TTC549 (cell line): ENCODE measurements around the gene ZNF138.
"Not testable (repeated sequence)": the region's sequence is repeated elsewhere in the genome, so short reads cannot be mapped to it uniquely, and the experiment has no call there.

ENCODE experiments used
- FAIRE-seq: peaks from 2 replicates; lab custom pipeline; 2012; peaks lifted over from hg19 to GRCh38; lab: Jason Lieb, UNC

ZNF138 gene

DNA sequence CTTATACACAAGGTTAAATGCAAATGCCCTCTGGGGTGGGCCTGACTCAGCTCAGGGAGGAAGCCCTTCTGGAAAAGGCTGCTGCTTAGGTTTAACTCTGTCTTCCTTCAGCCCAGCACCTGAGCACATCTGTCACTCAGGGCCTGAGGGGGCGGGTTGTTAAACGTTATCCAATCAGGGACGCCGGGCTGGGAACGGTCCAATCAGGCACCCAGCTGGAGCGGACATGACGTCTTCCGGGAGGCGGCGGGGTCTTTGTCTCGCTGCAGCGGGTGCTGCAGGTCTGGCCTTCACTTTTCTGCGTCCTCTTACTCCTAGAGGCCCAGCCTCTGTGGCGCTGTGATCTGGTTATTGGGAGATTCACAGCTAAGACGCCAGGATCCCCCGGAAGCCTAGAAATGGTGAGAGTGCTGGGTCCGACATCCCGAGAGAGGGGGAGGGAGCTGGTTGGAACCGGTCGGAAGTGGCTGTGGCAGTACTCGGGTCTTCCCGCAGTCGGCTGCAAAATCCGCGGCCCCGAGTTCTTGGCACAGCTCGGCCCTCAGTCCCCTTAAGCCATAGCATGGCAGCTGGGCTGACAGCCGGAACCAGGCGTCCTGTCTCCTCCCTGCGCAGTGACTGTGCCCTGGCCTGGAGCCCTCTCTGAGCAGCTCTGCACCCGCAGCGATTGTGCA lies at the start of gene ZNF138:
TSS of gene ZNF138 (plus strand) at position 258 of the 674 bp plus-strand sequence. CDS start at position 399, 141 bp downstream.
- FAIRE-seq = peak; percentile 60

DNA sequence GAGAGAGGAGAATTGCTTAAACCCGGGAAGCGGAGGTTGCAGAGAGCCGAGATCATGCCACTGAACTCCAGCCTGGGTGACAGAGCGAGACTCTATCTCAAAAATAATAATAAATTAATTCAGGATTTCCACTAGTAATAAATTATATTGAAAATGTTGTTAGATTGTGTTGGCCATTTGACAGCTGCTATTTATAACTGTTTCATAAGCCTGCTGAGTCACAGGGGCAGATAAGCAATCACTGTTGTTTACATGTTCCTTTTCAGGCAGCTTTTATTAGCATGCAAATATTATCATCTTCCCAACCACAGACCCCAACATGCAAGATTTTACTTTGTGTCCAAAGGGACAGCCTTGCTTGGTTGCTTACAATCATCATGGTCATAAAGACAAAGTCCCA lies 49.5 kb upstream of the ZNF138 start:
- no peak for FAIRE-seq

DNA sequence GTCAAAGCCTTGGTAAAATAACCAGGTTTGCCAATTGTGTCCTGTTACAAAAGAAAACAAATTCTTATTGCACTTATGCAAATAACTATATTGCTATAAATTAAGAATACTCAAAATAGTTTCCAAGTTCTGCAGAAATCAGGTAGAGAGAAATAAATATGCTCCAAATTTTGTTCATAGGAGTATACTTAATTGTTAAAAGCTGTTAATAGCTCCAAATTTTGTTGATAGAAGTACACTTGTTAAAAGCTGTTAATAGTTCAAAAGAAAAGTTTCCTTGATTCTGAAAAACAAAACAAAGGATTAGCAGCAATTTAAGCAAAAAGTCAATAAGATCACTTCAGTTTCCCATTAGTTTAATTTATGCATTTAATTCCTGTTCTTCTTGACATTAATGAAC lies 46.4 kb upstream of the ZNF138 start:
- FAIRE-seq = no peak

DNA sequence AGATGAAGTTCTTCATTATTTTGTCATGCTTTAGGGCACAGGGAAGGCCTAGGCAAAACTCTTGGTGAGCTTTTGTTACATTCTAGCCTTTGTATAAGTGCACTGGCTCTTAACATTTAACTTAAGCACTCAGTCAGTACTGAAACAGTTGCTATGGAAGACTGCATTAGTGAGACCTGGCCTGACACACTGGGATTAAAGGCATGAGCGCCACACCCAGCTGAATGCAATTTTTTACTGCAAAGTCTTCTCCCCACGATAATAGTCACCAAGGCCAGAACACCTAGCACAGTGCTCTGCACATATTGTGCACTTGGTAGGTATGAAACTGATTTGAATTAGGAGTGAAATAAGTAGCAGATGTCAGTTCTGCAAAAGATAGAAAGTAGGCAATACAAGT lies 41.2 kb upstream of the ZNF138 start:
- FAIRE-seq = no peak

DNA sequence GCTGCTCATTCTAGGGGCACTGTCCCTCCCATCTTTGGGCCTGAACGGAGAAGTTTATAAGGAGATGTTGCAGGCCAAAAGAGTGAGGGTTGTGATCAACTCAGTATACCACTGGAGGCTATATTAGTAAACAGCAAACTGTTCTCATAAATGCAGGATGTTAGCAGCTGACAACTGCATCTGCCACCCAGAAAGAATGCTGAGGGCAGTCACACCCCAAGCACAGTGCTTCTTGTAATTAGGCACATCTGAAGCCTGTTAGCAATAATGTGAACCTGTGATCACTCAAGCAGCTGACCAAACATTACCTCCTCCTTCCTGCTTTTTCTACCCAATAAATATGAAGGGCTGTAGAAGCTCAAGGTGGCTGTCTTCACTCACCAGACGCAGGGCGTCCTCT lies 38.4 kb upstream of the ZNF138 start:
- FAIRE-seq = no peak

DNA sequence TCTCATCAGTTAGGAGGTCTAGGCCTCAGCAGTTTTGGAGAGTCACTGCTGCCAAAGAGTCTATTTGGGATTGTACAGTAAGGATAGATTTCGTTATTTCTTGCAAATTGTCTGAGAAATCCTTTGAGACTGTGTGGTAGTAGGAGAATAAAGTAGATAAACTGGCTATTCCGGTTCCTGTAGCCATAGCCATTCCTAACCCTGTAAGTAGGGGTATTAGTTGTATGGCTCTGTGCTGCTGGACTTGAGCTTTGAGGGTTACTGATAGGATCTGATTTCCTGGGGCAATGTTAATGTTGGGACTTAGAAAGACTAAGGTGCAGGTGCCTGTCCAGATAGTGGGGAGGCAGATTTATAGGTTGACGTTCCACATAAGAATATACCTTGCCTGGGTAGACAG lies 36.1 kb upstream of the ZNF138 start:
- no peak for FAIRE-seq

DNA sequence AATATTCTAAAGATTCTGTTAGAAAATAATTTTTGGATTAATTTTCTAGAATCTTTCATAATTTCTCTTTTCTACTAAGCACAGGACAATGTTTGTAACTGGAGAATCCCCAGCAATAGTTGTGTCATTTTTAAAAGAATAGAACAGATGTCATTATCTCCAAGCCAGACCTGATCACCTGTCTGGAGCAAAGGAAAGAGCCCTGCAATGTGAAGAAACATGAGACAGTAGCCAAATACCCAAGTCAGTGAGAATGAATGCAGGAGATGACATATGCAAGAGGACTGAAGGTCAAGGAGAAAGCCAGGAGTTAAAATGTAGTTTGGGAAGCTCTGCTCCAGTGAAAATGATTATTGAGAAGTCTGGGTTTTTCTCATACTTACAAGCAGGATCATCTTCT lies 25.4 kb upstream of the ZNF138 start:
- FAIRE-seq = no peak

DNA sequence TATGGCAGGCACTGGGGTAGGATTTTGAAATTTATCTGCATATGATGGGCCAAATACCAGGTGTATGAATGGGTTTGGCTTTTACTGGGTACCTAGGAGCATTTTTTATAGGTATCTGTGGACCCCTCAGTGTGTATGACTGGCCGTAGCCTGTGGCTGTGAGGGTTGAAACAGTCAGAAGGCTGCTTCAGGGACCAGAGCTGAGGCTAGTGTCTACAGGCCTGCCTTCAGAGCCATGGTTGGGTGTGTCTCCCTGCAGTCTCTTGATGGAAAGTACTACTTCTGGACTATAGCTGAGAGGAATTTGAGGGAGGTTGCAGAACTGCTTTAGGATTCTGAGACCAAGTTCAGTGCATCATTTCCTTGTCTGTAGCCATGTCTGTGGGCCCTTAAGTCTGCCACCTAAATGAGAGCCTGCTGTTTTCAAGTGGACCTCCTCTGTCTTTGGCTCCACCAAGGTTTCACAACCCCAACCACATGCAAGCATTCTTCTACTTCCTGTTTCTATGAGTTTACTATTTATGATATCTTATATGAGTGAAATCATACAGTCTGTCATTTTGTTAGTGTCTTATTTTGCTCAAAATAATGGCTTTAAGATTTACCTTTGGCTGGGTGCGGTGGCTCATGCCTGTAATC lies 19.9 kb upstream of the ZNF138 start:
- no peak for FAIRE-seq

DNA sequence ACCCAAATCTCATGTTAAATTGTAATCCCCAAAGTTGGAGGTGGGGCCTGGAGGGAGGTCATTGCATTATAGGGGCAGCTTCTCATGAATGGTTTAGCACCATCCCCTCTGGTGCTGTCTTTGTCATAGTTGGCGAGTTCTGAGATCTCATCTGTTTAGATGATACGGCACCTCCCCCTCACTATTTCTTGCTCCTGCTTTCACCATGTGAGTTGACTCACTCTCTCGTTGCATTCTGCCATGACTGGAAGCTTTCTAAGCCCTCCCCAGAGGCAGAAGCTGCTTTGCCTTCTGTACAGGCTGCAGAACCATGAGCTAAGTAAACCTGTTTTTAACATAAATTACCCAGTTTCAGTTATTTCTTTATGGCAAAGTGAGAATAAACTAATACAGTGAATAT lies 18.9 kb upstream of the ZNF138 start:
- no peak for FAIRE-seq

DNA sequence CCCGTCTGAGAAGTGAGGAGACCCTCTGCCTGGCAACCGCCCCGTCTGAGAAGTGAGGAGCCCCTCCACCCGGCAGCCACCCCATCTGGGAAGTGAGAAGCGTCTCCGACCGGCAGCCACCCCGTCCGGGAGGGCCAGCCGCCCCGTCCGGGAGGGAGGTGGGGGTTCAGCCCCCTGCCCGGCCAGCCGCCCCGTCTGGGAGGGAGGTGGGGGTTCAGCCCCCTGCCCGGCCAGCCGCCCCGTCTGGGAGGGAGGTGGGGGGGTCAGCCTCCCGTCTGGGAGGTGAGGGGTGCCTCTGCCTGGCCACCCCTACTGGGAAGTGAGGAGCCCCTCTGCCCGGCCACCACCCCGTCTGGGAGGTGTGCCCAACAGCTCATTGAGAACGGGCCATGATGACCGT lies 9.4 kb upstream of the ZNF138 start:
- not testable (repeated sequence) for FAIRE-seq

DNA sequence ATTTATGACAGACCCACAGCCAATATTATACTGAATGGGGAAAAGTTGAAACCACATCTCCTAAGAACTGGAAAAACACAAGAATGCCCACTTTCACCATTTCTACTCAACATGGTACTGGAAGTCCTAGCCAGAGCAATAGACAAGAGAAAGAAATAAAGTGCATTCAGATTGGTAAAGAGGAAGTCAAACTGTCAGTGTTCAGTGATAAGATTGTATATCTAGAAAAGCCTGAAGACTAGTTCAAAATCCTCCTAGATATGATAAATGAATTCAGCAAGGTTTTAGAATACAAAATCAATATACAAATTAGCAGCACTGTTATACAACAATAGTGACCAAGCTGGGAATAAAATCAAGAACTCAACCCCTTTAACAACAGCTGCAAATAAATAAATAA lies 6.9 kb upstream of the ZNF138 start:
- FAIRE-seq = no peak

DNA sequence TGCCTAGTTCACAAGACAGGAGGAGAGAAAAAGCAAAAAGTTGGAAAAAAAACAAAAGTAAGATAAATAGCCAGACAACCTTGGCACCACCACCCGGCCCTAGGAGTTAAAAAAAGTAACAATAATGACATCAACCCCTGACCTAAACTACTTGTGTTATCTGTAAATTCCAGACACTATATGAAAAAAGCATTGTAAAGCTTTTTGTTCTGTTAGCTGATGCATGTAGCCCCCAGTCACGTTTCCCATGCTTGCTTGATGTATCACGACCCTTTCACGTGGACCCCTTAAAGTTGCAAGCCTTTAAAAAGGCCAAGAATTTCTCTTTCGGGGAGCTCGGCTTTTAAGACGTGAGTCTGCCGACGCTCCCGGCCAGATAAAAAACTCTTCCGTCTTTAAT lies 5.0 kb upstream of the ZNF138 start:
- not testable (repeated sequence) for FAIRE-seq

DNA sequence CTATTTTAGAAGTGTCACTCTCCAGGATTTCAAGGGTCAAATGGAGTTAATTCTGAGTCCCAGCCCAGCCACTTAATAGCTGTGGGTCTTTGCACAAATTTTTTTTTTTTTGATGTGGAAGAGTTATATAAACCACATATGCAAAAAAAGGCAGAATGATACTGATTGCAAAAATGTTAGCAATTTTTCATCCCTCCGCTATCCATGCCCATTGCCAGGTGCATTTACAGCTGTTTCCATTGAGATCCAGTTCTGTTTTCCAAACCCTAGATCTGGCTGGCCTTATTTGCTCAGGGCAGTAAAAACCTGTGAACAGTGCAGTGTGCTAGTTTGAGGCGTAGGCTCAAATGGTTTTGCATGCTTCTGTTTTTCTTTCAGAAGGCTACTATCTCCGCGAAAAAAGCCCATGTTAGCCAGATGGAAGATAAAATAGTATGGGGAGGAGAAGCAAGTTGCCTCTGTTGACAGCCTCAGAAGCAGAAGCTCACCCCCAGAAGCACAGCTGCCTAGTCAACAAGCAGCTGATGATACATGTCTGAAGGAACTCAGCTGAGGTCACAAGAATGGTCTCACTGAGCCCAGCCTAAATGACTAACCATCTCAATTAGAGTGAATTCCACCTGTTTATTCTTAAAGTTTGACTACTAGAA lies 997 bp upstream of the ZNF138 start:
- FAIRE-seq = no peak

DNA sequence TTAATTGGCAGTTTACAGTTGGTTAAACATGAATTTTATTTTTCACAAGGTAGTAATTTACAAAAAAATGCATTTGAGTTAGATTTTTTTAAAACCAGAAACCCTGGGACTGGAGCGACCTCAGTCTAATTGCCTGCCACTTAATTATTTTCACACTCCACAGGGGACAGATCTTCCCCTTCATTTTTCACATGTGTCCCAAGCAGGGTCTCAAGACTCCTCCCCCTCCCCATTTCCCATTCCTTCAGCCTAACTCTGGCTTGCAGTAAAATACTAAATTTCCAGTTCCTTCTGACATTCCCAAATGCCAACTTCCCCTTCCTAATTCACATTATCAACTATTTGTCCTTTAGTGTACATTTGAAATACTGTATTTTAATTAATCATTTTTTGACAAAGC lies 948 bp downstream of the ZNF138 start:
- no peak for FAIRE-seq

DNA sequence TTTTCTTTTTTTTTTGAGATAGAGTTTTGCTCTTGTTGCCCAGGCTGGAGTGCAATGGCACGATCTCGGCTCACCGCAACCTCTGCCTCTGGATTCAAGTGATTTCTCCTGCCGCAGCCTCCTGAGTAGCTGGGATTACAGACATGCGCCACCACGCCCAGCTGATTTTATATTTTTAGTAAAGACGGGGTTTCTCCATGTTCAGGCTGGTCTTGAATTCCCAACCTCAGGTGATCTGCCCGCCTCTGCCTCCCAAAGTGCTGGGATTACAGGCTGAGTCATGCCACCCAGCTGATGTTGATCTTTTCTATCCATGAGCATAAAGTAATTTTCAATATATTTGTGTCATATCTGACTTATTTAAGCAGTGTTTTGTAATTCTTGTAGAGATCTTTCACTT lies 4.9 kb downstream of the ZNF138 start:
- FAIRE-seq = not testable (repeated sequence)

DNA sequence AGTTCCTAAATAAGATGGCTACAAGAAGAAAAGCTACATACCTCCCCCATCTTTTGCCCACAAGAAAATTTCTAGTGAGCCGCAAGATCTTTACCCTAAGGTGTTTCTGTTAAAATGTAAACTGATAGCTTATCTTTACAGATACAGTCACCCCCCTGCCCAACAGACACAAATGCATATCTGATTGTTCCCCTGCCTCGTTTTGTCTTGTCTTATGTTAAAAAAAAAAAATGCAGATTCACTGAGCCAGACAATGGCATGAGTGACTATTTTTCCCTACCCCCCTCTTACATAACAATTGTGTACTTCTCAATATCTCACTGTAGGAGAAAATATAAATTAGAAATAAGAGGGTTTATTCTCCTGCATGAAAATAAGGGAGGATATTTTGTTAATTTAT lies 8.5 kb downstream of the ZNF138 start:
- no peak for FAIRE-seq

DNA sequence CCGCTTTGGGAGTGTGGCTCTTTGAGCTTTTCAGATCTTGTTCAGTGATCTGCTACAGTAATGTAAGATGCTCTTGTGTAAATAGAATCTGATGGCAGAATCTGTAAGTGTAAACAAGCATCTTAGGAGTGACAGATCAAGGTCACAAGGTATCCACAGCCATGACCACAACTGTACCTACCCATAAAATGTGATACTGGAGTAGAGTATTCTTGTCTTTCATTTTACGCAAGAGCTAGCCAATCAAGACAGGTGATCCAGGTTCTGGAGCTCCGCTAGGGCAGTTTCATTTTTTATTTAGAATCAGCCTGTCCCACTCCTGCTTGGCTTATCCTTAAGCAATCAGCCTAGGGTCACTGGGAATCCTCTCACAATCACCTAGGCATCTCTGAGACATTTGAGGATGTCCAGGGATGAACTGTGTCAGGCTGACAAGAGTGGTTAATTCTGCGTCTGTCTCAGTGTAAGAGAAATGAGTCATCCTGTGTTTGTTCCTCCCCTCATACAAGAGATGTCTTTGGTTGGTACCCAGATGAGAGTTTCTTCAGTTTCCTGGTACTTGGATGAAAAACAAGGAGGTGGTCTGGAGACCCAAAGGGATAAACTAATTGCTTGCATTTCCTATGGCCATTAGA lies 13.6 kb downstream of the ZNF138 start:
- no peak for FAIRE-seq

DNA sequence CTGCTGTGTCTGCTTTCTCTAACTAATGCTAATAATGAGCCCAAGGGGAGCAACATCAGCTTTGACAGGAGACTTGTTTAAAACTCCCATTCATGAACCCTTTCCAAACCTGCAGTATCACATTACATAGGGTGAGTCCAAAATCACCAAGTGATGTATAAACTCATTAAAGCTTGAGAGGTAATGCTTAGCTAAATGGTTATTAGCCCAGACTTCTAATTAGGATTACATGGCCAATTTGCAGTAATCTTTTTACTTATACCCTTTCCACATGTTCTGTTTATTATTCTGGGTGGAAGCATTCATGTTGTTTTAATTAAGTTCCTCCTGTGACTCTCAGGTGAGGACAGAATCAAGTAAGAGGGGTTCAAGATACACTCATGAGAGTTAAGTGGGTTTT lies 17.5 kb downstream of the ZNF138 start:
- no peak for FAIRE-seq

DNA sequence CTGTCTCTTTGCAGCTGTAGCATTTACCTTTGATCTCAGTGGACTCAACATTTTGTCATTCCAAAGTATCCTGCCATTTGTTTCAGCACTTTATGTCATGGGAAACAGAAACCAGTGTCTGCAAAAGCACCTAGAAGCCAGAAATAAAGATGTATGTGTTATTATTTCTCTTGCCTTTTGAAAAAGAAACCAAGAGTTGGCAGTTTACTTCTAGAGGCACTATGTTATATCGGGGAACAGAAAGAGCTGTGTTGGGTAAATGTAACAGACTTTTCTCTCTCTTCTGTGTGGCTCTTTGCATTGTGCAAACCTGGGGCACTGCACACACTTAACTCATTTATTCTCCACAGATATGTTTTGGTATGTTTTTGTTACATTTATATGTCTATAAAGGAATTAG lies 36.7 kb downstream of the ZNF138 start:
- no peak for FAIRE-seq

DNA sequence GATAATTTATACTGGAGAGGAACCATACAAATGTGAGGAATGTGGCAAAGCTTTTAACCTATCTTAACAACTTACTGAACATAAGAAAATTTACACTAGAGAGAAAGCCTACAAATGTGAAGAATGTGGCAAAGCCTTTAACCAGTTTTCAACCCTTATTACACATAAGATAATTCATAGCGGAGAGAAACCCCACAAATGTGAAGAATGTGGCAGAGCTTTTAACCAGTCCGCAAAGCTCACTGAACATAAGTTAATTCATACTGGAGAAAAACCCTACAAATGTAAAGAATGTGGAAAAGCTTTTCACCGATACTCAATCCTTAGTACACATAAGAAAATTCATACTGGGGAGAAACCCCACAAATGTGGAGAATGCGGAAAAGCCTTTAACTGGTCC lies 37.9 kb downstream of the ZNF138 start:
- no peak for FAIRE-seq

DNA sequence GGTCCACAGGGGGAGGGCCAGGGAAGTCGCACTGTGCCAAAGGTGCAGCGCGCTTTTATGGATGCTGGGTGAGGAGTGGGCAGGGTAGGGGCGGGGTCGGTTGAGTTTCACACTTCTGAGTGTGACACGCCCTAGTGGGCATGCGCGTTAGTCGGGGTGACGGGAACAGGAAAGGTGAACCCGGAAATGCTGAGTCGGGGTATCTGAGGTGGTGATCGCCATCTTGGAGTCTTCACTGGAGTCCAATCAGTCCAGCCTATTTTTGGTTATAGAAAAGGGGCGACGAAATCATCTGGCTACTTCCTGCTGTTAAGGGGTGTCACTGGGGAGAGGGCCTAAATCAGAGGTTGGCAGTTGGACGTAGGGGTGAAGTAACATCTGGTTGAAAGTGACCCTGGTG lies 40.8 kb downstream of the ZNF138 start:
- no peak for FAIRE-seq

DNA sequence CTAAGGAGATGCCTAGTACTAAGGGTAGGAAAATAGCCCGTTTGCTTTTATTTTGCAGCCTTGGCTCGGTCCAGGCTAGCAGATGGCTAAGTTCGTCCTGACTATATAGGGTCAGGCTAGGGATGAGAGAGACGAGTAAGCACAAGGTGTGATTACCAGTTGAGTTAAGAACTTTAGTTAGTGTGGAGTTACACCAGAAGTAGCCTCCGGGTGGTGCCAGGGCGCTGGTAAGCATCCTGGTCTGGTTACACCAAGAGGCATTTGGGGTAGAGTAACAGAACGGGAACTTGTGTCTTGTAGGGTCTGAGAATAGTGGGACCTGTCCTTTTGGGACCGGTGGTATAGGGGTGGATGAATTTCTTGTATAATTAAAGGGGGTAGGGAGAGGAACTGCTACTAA lies 41.6 kb downstream of the ZNF138 start:
- FAIRE-seq = not testable (repeated sequence)

DNA sequence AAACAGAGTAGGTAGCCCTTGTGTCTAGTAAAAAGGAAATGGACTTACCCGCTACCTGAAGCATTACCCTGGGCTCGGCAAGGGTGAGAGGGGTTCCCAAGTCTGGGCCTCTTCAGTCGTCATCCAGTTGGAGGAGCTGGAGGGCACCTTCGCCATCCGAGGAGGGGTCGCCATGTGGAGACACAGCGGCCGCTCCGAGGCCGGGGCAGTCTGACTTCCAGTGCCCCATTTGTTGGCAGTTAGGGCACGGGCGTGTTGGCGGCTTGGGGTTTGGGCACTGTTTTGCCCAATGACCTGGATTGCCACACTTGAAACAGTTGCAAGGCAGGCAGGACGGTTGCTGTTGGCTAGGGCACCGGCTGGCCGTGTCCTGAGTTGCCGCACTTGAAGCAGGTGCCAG lies 43.8 kb downstream of the ZNF138 start:
- not testable (repeated sequence) for FAIRE-seq
